HG03354 (cell line): Measurements from ENCODE around the gene WASL.
"Not testable (repeated sequence)": the region's sequence is repeated elsewhere in the genome, so short reads cannot be mapped to it uniquely, and the experiment has no call there.

Source experiments
- ATAC-seq: cut with Tn5 transposase; IDR thresholded peaks from one replicate; pipeline ENCODE4 v1.9.1; 2021; ENCODE audit warnings: mild to moderate bottlenecking; ENCODE audit not compliant: unreplicated experiment, poor library complexity, severe bottlenecking

The WASL gene

DNA sequence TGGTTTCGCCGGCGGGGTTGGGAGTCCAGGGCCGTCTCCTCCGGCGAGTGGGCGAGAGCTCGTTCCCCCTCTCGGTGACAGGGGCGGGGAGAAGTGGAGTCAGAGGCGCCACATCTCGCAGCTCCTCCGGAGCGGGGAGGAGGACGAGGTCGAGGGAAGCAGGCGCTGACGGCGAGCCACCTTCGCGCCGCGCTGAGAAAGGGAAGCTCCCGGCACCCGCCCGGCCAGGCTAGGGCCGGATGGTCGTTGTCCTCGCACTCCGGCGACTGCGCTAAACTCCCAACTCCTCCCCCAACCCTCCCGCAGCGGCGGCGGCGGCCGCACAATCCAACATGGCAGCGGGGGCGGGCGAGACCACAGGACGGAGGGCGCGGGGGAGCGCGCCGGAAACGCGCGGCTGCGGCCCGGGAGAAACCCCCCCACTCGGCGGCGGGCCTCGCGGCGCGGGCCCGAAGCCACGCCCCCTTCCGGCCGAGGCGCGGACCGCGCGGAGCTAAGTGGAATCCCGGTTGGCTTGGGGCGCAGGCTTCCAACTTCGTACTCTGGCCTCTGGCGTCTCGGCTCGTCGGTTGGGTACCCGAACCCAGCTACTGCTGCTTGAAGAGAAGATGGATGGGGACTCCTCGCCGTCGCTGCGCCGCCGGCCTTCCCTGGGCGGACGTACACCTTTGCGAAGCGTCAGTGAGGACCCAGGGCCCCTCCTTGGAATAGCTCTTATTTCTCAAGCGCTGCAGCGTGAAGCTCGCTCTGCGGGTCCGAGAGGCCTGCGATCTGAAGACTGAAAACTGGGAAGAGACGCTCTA, at the start of gene WASL:
TSS of gene WASL (minus strand) at position 270 of the 803 bp plus-strand sequence. CDS start at position 1, 269 bp downstream.
- ATAC-seq = peak; percentile 76

DNA sequence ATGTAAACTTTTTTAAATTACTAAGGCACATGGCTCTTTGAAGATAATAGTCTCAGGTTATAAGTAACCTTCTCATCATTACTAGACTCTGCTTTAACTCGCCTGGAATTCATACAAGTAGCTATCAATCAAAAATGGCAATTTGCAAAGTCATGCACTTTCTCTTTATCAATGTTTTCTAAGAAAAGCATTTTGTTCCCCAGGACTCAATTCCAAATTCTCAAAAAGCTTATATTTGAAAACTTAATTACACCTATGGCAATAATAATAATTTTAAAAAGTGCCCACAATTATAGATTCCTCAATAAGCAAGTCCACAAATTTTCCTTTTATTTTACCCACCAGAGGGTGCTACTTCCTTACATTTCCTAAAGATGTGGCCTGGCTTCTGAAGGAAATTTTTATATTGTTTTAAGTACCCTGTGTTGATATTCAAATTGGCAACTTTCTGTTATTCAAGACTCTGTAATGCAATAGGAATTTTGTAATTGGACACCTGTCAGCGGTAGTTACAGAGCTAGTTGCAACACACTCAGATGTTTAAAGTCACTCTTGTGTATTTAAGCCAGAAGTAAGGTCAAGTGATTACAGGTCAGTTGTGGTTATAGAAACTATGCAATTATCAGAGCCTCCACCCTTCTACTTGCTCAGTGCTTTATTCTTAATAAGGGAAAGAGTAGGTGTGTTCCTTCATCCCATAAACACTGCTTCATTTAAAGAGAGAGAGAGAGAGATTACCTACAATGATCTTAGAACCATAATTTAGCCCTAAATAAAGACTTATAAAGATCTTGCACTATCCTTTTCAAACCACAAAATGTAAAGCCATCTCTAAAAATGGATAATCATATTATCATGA, 49.1 kb upstream of the WASL start:
- ATAC-seq = no peak

DNA sequence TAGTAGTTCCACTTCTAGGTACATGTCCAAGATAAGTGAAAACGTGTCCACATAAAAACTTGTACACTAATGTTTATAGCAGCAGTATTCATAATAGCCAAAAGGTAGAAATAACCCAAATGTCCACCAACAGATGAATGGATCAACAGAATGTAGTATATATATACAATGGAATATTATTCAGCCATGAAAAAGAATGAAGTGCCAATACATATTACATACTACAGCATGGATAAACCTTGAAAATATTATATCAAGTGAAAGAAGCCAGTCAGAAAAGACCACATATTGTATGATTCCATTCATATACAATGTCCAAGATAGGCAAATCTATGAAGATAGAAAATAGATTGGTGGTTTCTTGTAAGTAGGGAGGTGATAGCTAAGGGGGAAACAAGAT, 47.8 kb upstream of the WASL start:
- no peak for ATAC-seq

DNA sequence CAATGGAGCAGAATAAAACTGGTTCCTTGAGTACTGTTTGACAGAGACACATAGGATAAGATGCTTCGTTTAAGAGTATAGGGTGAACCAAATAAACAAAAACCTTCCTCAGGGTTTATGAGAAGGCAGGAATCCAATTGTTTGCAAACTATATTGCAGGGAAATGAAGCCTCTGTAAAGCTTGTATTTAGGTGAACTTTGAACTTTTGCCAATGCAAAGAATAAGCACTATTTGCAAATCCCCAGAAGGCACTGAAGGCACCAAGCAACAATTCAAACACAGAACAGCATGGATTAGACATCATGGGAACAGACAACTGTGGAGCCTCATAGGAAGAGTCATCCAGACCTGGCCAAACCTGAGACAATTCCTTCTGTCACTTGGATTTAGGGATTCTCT, 47.1 kb upstream of the WASL start:
- ATAC-seq = no peak

DNA sequence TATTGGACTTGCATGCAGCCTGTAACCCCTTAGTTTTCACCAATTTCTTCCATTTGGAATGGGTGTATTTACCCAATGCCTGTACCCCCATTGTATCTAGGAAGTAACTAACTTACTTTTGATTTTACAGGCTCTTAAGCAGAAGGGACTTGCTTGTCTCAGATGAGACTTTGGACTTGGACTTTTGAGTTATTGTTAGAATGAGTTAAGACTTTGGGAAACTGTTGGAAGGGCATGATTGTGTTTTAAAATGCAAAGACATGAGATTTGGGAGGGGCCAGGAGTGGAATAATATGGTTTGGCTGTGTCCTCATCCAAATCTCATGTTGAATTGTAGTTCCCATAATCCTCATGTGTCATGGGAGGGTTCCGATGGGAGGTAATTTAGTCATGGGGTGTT, 46.3 kb upstream of the WASL start:
- ATAC-seq = not testable (repeated sequence)

DNA sequence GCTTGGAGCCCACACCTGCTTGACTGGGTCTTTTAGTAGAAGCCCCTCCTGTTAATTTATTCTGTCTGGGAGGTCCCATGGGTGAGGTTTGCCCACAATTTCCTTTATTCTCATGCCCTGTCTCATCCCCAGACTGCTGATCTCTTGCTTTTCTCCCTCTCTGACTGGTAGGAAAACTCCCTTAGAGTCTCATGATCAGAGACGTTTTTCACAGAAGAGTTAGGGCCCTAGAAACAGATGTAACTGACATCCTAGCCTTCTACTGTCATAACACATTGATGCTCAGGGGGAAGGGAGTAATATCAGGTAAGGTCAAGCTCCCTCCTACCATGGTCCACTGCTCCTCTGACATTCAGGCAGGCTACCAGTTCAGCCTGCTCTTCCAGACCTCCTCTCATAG, 43.7 kb upstream of the WASL start:
- ATAC-seq = peak; percentile 57

DNA sequence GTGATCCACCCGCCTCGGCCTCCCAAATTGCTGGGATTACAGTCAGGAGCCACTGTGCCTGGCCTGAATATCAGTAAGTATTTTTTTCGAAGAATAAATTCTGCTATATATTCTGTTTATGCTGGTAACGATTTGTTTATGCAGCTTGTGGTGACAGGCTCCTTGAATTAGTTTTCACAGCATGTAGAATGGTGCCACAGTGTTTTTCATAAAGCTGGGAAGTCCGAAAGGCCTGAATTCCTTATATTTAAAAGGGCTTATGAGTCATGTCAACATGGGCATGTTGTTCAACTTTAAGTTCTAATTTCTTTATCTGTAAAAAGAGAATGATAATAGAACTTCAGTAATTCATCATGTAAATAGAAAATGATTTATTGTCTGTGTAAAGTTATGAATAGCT, 42.2 kb upstream of the WASL start:
- no peak for ATAC-seq

DNA sequence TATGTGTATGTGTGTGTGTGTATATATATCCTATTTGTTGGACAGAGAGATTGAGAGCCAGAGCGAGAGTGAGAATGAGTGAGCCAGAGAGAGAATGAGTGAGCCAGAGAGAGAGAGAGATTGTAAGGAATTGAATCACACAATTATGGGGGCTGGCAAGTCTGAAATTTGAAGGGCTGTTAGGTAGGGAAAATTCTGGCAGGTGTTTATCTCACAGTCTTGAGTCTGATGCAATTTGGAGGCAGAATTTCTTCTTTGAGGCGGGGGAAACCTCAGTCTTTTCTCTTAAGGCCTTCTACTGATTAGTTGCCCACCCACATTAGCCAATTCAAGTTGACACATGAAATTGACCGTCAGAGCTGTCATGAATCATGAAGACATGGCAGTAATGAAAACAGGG, 41.0 kb upstream of the WASL start:
- ATAC-seq = no peak

DNA sequence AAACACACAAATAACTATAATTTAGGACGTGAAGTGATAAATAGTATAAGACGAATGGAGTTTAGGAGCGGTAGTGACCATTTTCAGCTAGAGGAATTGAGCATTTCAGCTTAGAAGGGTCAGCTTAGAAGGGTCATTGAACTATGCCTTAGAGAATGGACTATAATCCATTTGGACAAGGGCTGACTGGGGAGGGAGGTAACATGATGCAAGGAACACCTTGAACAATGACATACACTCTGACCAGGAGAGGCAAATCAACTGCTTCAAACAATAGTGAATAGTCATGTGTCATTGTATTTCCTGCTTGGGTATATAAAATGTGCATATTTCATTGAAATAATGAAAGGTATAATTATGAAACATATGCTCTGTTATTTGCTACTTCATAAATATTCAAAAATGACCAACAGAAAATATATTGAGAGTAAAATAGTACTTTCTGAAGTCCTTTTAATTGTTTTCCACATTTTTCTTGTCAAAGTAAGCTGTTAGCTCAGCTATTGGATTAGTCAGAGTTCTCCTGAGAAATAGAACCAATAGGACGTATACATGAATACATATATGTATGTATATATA, 40.5 kb upstream of the WASL start:
- ATAC-seq = no peak

DNA sequence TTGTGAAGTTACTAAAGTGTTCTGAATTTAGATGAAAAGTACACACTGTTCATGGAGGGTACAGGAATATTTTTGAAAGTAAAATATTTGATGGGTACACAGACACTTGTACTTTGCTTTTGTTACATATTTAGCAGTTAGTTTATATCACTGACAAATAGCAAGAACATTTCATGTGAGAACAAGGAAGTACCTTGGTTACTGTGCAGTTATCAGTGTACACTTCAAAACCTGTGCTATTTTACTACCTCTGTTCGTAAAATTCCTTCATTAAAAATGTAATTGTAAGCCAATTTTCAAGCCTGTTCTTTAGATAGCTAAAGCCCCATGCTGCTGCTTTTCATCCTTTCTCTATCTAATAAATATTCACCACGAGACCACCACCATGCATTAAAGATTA, 39.8 kb upstream of the WASL start:
- ATAC-seq = no peak

DNA sequence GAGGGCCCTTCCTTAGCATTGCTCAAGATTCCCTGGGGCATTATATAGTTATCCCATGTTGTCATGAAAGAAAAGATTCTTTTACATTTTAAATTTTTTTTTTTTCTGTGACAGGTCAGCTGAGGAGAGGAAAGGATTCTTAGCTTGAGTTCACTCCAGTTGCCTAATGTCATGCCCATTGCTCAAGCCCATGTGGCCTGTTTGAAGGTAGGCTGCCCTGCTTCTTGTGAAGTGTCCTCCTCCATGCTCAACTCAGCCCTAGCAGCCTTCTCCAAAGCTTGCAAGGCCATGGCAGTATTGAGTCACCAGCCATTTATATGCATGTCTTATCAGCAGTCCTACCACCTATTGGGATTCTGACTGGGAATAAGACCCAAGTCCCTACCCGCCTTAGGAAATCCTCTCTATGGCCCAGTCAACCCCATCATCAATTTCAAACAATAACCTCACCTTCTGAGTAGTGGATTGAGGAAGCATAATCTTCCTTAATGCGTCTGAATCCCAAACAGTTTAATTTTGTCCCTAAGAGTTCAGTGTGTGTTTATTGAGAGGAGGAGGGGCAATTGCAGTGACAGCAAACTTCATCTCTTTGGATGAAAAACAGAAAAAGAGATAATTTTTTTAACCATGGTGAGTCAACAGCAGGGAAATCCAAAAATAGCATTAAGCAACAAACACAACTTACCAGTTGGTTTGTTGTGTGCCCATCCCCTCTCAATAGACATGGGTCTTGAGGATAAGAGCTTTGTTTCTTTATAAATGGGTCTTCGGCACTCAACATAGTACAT, 38.6 kb upstream of the WASL start:
- ATAC-seq = no peak

DNA sequence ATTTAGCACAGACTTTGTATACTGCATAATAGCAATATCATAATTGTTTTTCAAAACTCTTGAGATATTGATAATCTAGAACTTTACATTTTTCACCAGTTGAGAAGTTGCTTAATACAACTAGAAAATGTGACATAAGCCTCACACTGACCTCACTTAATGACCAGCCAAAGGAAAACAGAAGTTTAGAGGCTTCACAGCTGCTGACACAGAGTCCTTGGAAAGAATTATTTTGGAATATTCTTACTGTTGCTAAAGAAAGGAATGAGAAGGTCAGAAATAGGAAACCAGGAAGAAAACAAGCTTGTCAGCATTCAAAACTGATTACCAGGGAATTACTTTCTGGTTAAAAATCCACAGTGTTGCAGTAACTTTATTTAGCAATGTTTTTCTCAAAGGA, 35.5 kb upstream of the WASL start:
- no peak for ATAC-seq

DNA sequence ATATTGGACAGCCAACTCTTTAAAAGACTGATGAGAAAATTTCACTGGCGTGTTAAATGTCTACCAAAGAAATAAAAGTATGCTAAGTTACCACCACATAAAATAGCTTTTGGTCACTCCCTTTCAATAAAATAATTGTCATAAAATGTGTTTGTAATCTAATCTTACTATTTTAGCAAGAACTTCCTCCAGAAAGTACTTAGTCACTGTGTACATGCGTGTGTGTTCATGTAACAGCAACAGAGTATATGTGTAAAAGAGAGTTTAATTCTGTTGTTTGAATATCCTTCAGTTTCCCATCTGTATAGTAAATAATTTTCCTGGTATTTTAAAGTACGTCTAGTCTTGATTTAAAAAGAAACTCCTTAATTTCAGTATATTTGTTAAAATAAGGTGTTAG, 35.0 kb upstream of the WASL start:
- no peak for ATAC-seq

DNA sequence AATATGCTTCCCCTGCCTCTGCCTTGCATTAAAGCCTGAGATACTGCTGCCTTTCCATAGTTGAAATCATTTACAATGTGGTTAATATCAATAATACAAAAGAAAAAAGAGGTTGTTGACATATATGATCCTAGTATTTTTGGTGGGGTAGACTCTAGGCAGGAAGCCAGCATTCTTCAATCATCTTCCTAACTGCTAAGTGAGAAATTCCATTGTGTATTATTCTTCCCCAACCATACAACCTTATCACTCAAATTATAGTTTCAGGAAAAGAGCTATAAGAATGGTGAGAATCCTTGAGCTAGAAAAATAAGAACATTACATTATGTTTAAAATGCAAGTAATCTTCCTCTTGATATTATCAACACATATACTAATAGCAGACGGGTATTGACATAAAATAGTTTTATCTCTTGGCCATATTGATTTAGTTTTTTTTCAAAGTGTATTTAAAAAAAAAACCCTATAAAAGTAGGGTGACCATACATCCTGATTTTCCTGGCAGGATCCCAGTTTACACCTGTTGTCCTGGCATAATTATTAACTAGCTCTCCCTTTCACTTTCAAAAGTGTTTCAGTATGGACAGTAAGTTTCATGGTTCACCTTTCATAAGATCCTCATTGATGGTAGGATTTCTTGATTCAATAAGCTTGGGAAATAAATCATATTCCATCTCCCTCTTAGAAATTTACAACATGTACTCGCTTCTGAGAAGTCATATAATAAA, 33.4 kb upstream of the WASL start:
- no peak for ATAC-seq

DNA sequence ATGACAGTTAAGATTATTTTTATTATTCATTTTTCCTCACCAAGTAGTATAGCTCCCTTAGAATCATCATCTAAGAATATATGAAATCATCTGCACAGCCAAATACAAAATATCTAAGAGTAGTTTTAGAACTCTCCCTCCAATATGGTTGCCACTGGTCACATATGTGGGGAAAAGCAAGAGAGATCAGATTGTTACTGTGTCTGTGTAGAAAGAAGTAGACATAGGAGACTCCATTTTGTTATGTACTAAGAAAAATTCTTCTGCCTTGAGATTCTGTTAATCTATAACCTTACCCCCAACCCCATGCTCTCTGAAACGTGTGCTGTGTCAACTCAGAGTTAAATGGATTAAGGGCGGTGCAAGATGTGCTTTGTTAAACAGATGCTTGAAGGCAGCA, 31.7 kb upstream of the WASL start:
- ATAC-seq = not testable (repeated sequence)

DNA sequence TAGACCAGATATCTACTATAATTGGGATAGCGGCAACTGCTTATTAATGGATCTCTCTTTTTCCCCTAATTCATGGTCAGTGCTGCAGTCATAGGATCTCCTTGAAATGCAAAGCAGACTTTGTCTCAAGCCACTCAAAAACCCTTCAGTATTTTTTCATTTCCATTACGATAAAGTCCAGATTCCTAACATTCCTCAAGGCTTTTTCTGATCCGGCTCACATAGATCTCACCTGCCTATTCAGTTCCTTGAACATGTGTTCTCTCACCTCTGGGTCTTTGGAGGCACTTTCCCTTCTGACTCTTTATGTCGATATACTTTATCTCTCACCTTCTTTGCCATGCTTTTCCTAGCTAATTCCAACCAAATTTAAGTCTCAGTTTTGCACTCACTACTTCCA, 25.7 kb upstream of the WASL start:
- no peak for ATAC-seq

DNA sequence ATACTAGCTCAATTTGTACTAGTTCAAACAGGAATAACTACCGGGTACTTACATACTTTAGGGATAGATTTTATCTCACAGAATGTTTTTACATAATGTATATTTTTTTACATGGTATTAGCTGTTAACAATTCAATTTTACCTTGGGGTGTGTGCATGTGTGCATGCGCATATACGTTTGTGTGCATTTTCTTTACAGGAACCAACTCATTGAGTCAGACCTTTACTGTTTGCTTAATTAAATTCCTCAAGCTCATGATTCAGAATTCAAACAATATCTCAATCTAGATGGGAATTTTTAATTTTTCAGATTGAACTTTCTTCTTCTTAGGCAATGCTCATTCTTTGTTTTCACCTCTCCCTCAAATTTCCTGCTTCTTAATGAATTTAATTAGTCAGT, 24.7 kb upstream of the WASL start:
- no peak for ATAC-seq

DNA sequence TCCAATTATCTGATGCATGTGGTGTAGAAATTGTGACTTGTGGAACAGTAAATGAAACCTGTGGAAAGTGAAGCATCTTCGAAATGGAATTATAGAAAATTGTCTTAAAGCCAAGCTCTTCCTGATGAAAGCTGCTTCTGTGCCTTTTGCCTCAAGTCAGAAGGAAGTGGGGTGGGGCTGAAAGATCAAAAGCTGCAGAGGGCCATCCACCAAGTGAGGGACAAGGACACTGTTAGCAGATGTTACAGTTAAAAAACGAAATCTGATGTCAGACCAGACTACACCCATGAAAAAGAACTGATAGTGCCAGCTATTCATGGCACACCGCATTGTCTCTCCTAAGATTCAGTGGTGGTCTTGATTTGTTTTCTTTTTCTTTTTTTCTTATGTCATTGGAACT, 23.8 kb upstream of the WASL start:
- ATAC-seq = no peak

DNA sequence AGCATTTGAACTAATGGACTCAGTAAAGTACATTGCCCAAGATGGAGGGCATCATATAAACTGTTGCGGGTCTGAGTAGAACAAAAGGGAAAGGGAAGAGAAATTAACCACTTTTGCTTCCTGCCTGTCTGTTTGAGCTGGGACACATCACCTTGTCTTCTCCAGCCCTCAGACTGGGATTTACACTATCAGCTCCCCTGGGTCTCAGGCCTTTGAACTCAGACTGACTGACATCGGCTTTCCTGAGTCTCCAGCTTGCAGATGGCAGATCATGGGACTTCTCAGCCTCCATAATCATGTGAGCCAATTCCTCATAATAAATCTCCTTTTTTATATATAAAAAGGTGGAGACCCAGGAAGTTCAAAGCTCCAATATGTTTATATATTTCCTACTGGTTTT, 23.0 kb upstream of the WASL start:
- ATAC-seq = no peak
